PC-9 (cell line): Measurements from ENCODE around the gene RIMS3.

Experiments used
- CTCF ChIP-seq: fragments of 200-600 bp; sonication (generic); conservative IDR thresholded peaks from 2 replicates; pipeline ENCODE4 v1.6.1; 2017; ENCODE audit warnings: mixed run types, antibody characterized with exemption, mild to moderate bottlenecking, moderate library complexity
- EZH2 ChIP-seq: fragments of 200-600 bp; sonication (generic); IDR thresholded peaks from 2 replicates; pipeline ENCODE4 v1.8.0; 2017; ENCODE audit warnings: antibody characterized with exemption, low read depth

- TF ChIP-seq CTCF: no peak
- TF ChIP-seq EZH2: no peak
Measured at GRCh38 chr1:40662151-40662550, 3.3 kb downstream of the RIMS3 start.
